HG03378 (cell line): ENCODE results near the gene NOM1.

Experiments used
- ATAC-seq: cut with Tn5 transposase; IDR thresholded peaks from one replicate; pipeline ENCODE4 v1.9.1; 2021; ENCODE audit warnings: mild to moderate bottlenecking, moderate library complexity; ENCODE audit not compliant: unreplicated experiment

Gene NOM1

GRCh38 chr7:157003756-157004520 lies 54.4 kb downstream of the NOM1 start:
- ATAC-seq = no peak

GRCh38 chr7:157004521-157005455 lies 55.3 kb downstream of the NOM1 start:
- no peak for ATAC-seq

GRCh38 chr7:157005456-157006204 lies 56.1 kb downstream of the NOM1 start:
- ATAC-seq = no peak

- ATAC-seq = no peak
Measured at GRCh38 chr7:157006205-157006747, 56.8 kb downstream of the NOM1 start.

GRCh38 chr7:157006829-157007469 lies 57.4 kb downstream of the NOM1 start:
- no peak for ATAC-seq

- no peak for ATAC-seq
Measured at GRCh38 chr7:157007470-157008066, 58.1 kb downstream of the NOM1 start.

GRCh38 chr7:157008206-157009169 lies 59.0 kb downstream of the NOM1 start:
- peak; percentile 6 for ATAC-seq

- peak; percentile 39 for ATAC-seq
Measured at GRCh38 chr7:157009170-157009777, 59.8 kb downstream of the NOM1 start.

- ATAC-seq = peak; percentile 29
Measured at GRCh38 chr7:157009778-157010587, 60.5 kb downstream of the NOM1 start.

- ATAC-seq = peak; percentile 48
Measured at GRCh38 chr7:157010588-157011332, 61.2 kb downstream of the NOM1 start, which contains the start of gene MNX1. Gene MNX1 (minus strand): TSS chr7:157010663. CDS start chr7:157010350, 313 bp downstream.

- no peak for ATAC-seq
Measured at GRCh38 chr7:157011333-157012112, 62.0 kb downstream of the NOM1 start.

GRCh38 chr7:157012113-157012547 lies 62.6 kb downstream of the NOM1 start:
- no peak for ATAC-seq

- ATAC-seq = no peak
Measured at GRCh38 chr7:157013101-157013500, 63.6 kb downstream of the NOM1 start.

GRCh38 chr7:157013602-157014549 lies 64.4 kb downstream of the NOM1 start:
- no peak for ATAC-seq
